IPS-18c (cell line): ENCODE results near the gene SMAD2.
"Not testable (repeated sequence)": the region's sequence is repeated elsewhere in the genome, so short reads cannot be mapped to it uniquely, and the experiment has no call there.

Experiments used
- H3K4me3 ChIP-seq: 2 replicates; pipeline ENCODE4 v1.7.0; 2013; ENCODE audit warnings: low read depth, mild to moderate bottlenecking, low read length, moderate library complexity; ENCODE audit not compliant: insufficient read depth
- H3K9me3 ChIP-seq: one replicate; pipeline ENCODE4 v1.6.1; 2013; ENCODE audit warnings: mild to moderate bottlenecking, low read length, moderate library complexity; ENCODE audit not compliant: control insufficient read depth, insufficient read depth

SMAD2 gene

DNA sequence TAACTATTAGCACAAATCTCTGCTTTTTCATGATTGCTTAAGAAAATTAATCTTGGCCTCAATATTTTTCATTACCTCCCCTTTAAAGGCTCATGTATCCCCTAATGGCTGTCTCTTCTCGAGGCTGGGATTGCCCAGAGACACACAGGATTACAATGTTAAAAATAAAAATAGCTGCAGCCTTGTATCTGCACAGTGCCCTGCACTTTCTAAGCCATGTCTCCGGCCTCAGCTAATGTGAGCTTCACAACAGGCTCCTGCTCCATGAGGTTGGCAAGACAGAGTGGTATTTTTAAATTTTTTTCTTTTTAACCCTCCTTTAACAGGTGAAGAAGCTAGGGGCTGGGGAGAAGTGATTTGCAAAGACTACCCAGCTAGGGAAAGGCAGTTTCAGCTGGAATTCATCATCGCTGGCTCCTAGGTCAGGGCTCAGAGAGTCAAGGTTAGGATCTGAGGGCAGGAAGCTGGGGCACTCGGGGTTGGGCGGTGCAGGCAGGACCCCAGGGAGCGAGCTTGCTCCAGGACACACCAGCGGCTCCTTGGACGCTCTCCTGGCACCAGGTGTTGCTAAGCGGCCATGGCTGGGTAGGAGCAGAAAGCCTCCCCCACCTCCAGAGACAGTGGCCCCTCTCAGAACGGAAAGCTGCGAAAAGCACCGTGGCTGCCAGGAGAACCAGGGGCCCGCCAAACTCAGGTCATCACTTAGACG lies 135.6 kb downstream of the SMAD2 start:
- H3K4me3 ChIP-seq = no peak overlapping the region
- no peaks in the 10 kb centered on the region for H3K9me3 ChIP-seq

DNA sequence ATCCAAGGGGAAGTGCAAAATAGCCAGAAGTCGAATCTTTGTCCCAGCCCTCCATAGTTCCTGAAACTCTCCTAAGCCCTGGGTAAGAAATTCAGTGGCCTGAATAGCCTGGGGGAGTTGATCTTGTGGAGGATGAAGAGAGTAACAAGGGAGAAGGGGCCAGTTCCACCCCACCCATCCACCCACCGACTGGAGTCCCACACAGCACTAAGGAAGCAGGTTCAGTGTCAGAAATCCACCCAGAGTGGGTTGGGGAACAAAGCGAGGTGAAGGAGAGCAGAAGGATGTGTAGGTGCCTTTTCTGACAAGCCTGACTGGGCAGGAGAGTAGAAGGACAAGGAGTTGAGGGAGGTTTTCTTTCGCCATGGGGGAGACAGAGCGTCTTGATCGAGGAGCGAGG lies 136.8 kb downstream of the SMAD2 start:
- H3K4me3 ChIP-seq = no peak overlapping the region
- no peaks in the 10 kb centered on the region for H3K9me3 ChIP-seq

DNA sequence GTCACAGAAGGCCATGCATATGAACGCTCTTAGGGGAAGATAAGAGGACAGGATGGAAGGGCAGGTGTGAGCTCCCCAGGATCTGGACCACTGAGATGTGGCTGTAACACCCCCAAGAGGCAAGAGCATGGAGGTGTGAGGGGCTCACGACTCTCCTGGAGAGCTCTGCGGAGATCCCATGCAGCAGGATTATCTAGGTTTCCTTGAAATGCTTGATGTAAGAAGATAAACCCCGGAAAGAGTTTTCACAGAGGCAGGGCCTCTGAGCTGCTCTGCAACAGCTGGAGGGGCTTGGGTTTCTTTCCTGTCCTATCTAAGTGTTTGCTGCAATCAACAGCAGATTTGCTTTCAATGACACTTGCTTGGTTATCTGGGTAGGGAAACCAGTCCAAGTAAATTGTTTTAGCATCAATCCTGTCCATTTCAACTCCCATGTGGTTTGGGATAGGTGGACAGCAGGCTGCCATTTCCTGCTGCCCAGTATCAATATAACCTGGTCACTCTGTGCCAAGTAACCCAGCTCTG lies 138.9 kb downstream of the SMAD2 start:
- no peaks in the 10 kb centered on the region for H3K9me3 ChIP-seq
- no peak overlapping the region for H3K4me3 ChIP-seq

DNA sequence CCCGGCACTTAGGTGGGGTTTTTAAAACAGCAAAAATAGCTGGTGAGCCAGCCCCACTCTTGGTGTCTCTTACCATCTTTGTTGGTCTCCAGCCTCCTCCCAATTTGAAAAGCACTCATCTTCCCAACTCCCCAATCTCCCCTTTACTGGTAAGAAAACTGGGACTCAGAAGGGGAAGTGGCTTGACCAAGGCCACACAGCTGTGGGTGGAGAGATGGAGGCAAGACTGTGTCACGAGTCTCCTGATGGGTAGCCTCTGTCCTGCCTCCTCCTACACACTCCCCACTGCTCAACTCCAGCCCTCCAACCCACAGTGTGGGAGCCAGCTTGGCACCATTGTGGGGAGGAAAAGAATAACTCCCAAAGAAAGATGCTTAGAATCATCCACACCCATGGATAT lies 140.4 kb downstream of the SMAD2 start:
- Histone ChIP-seq H3K9me3 (no peaks in the 10 kb centered on the region), H3K4me3 (no peak overlapping the region)

DNA sequence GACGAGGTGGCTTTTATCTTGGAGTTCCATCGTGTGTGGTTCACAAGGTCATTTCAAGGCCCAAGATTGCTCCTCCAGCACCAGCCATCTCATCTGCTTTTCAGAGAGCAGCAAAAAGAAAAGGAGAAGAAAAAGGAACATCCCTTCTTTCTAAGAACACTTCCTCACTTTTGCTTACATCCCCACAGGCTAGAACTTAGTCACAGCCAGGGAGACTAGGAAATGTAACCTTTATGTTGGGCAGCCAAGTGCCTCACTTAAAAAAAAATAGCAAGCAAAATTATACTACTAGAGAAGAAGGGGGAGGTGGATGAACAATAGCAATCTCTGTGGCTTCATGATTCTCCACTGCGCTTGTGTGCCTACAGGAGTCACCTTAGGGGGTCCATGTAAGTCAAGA lies 141.8 kb downstream of the SMAD2 start:
- Histone ChIP-seq H3K4me3 (no peak overlapping the region), H3K9me3 (no peaks in the 10 kb centered on the region)

DNA sequence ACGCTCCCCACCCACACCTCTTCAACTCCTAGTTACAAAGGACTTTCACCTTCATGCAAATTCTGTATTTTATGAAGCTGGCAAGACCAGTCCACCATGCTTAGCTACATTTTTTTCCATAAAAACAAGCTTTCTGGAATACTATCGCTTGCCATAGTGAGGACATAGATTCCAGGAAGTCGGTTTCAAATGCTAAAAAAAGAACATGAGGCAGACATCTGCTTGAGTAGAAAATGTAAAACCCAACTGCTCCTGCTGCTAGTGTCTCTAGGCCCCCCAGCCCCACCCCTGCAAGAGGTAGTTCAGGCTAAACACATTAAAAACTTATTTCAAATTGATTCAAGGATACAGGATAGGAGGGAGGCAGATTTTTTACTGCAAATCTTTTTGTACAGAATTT lies 148.9 kb downstream of the SMAD2 start:
- H3K9me3 ChIP-seq = no peaks in the 10 kb centered on the region

DNA sequence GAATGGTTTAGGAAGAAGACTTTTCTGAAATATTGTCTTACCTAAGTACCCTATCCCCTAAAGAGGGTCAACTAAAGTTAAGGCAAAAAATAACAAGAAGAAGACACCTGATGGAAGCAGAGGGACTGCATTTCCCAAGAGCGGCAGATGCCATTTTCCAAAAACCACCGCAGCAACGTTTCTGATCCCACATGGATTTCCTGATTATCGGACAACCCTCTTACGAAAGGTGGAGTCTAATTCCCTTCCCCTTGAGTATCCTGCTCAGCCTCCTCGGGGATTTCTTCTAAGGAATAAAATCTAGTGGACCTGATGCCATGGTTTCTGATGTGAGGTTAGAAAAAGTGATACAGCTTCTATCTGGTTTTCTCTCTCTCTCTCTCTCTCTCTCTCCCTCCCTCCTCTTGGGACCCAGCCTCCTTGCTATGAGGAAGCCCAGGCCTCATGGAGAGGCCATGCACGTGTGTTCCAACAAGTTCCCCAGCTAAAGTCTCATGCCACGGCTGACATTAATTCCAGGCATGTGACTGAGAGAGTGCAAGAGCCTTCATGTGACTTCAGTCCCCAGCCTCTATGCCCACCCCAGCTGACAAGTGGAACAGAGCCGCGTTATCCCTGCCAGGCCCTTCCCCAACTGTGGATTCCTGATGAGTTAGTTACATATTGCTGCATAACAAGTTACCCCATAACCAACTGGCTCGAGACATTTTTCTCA lies 150.3 kb downstream of the SMAD2 start:
- H3K9me3 ChIP-seq = no peaks in the 10 kb centered on the region
- H3K4me3 ChIP-seq = no peak overlapping the region

More for the DNA sequence above, 148.9 kb downstream of the SMAD2 start:
- H3K4me3 ChIP-seq = no peak overlapping the region

DNA sequence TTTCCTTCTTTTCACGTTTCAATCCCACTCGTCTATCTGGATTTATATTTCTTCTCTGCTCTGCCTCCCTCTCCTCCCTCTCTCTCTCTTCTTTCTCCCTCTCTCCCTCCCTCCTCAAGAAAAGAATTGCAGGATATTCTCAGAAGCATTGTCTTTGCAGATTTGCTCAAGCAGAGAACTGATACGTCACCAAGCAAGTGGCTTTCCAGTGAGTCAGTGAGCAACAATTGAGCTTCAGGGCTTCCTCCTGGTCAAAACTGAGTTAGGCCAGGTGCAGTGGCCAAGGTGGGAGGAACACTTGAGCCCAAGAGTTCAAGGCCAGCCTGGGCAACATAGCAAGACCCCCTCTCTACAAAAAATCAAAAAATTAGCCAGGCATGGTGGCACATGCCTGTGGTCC lies 151.1 kb downstream of the SMAD2 start:
- Histone ChIP-seq H3K9me3 (no peaks in the 10 kb centered on the region), H3K4me3 (no peak overlapping the region)

DNA sequence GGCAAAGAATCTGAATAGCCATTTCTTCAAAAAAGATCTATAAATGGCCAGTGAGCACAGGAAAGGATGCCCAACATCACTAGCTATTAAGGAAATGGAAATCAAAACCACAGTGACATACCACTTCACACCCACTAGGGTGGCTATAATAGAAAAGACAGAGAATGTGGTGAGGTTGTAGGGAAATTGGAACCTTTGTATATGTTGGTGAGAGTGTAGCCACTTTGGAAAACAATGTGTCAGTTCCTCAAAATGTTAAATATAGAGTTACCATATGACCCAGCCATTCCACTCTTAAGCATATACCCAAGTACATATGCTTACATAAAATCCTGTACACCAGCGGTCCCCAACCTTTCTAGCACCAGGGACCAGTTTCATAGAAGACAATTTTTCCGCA lies 152.8 kb downstream of the SMAD2 start:
- H3K9me3 ChIP-seq = no peaks in the 10 kb centered on the region
- H3K4me3 ChIP-seq = no peak overlapping the region

DNA sequence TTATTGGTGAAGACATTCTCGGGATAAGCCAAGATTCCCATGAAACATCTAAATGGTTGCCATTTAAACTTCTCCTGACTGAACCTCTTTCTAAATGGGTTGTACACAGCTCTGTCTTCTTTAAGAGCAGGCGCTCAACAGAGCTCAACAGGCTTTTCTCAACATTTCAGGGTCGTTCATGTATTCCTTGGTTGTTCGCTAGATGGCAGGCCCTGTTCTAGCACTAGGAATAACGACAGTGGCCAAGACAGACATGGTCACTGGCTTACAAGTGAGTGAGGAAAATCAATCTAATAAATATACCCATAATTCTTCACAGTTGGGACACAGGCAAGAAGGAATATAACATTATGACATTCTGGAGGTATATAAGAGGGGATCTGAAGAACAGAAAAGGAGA lies 154.5 kb downstream of the SMAD2 start:
- Histone ChIP-seq H3K9me3 (no peaks in the 10 kb centered on the region), H3K4me3 (no peak overlapping the region)

DNA sequence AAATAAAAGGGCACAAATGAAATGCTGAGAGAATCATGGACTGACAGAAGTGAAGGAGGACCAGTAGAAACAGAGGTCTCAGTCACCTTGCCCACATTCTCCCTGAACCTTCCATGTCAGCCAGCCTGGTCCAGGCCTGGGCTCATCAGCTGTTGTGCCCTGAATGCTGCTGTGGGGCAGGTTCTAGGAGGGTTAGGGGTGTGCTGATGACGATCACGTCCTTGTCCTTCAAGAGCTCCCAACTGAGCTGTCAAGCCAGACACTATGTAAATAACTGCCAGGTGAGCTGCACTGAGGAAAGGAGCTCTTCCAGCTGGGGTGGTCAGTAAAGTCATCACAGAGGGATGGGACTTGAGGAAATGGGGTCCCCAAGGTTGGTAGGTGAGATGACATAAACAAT lies 156.5 kb downstream of the SMAD2 start:
- no peak overlapping the region for H3K4me3 ChIP-seq
- no peaks in the 10 kb centered on the region for H3K9me3 ChIP-seq

DNA sequence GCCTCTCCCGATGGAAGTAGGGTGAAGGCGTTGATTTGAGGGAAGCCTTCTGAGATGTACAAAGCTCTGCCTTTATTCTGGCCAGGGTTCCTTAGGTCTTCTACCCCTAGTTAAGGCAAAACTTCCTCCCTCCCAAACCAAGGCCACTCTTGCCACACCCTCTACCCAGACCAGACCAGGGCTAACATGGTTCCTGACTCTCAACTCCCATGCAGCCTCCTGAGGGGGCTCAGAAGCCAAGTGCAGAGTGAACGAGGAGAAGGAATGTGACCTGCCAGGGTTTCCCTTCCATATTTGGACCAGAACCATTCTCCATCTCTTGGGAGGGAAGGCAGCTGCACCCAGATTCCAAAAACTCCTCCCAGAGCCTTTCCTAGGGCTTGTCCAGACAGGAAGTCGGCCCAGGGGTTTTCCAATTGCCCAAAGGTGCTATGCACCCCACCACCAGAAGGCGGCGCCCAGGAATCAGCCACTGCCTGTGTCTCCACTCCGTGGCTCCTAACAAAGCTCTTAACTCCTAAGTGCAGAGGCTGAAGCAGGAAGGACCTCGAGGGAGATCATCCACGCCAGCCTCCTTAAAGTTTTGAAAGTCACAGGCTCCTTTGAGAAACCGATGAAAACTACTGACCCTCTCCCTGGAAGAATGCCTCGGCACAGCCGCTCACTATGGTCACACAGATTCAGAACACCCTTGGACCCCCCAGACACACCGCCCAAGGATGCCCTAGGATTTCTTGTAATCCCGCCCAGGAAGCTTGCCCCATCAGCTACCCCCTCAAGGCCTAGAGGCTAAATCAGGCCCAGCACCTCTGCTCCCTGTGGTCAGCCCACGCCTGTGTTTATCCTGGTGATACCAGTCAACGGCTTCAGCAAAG lies 157.8 kb downstream of the SMAD2 start:
- no peak overlapping the region for H3K4me3 ChIP-seq
- H3K9me3 ChIP-seq = no peaks in the 10 kb centered on the region

DNA sequence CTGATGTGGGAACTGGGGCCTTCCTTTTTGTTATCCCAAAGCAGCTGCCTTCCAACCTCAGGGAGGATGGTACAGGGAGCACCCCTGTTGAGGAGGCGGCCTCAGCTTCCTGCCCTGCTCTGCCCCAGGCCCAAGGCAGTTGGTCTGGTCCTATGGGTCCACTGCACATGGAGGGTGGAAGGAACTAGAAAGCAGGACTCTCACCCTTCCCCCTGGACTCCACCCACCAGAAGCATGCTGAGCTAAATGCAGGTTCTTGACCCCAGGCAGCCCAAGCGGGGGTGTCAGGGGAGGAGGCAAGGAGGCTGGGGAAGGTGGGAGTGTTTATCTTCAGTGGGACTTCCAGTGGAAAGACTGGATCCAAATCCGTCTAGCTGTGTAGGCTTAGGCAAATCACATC lies 158.5 kb downstream of the SMAD2 start:
- H3K4me3 ChIP-seq = no peak overlapping the region
- no peaks in the 10 kb centered on the region for H3K9me3 ChIP-seq

DNA sequence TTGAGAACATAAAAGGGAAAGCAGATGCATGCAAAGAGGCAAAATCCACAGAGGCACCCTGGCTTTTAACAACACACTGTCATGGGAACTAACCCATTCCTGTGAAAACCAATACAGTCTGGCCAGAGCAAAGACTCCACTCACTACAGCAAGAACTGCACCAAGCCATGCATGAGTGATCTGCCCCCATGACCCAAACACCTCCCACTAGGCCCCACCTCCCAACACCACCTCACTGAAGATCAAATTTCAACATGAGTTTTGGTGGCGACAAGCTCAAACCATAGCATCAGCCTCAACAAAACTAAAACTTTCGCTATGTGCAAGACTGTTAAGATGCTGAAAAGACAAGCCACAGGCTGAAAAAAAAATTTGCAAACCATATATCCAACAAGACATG lies 162.8 kb downstream of the SMAD2 start:
- peaks cover 4% of the 10 kb centered on the region for H3K9me3 ChIP-seq
- no peak overlapping the region for H3K4me3 ChIP-seq

DNA sequence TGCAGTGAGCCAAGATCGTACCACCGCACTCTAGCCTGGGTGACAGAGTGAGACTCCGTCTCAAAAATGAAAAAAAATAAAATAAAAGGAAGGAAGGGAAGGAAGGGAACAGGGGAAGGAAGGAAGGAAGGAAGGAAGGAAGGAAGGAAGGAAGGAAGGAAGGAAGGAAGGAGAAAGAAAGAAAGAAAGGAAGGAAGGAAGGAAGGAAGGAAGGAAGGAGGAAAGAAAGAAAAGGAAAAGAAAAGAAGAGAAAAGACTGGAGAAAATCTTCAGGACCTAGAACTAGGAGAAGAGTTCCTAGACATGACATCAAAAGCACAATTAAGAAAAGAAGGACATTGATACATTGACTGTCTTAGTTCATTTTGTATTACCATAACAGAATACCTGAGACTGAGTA lies 163.3 kb downstream of the SMAD2 start:
- H3K4me3 ChIP-seq, H3K9me3 ChIP-seq: not testable (repeated sequence)
